Posterior vena cava (tissue), 2 donors: ENCODE measurements around the gene TMEM81. TPM values are rescaled to one million over a fixed set of nuclear protein-coding genes. Genes with fewer than 3 reads are reported as not detected.
A peak's percentile ranks its signal among the peaks of the same experiment; 100 is the strongest.

Experiments used
- DNase-seq: peaks from one replicate; pipeline ENCODE4 v3.0.0-alpha.2; 2020; ENCODE audit warnings: low spot score
- intact Hi-C, 2 donors: fragments of 100-400 bp; cut with DNase I; formaldehyde crosslinking; loops; one replicate each; pipeline versions ENCODE4 v1.14.1 to v1.14.2; 2022 to 2023
- long read RNA-seq, 2 donors: library from polyadenylated mRNA; unstranded; transcript quantifications; one replicate each; pipeline ENCODE4 v2.0.0, GENCODE V29; 2020 to 2021
- total RNA-seq, 2 donors: library from RNA; stranded (reverse); fragmentation: NEBNext Ultra II Directional; extraction: Animal tissue kit (Norgen Biotek cat#: 25700); gene quantifications; one replicate each; pipeline ENCODE4 v1.2.1, GENCODE V29; 2021
- donor health status: DM: yes; HTN: yes; CAD: no.
- donor health status: DM: yes; HTN: yes; CAD: no.

TMEM81 gene, protein sequence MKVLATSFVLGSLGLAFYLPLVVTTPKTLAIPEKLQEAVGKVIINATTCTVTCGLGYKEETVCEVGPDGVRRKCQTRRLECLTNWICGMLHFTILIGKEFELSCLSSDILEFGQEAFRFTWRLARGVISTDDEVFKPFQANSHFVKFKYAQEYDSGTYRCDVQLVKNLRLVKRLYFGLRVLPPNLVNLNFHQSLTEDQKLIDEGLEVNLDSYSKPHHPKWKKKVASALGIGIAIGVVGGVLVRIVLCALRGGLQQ
- total RNA-seq = 1 to 10 TPM; 1.4 to 1.5 TPM
- long read RNA-seq, donor 1 = 0 reads
- long read RNA-seq, donor 2 = 0 reads

GRCh38 chr1:205084360-205084759, at the start of gene TMEM81:
TSS of gene TMEM81 (minus strand) at chr1:205084460. CDS start at chr1:205084320, 140 bp downstream.
- no peak for DNase-seq
- intact Hi-C loops = no loop called here

- intact Hi-C loops = no loop called here
- DNase-seq = no peak
Measured at GRCh38 chr1:205133287-205133686, 49.0 kb upstream of the TMEM81 start.

- intact Hi-C loops = no loop called here
- no peak for DNase-seq
Measured at GRCh38 chr1:205129447-205130029, 45.3 kb upstream of the TMEM81 start.

DNA sequence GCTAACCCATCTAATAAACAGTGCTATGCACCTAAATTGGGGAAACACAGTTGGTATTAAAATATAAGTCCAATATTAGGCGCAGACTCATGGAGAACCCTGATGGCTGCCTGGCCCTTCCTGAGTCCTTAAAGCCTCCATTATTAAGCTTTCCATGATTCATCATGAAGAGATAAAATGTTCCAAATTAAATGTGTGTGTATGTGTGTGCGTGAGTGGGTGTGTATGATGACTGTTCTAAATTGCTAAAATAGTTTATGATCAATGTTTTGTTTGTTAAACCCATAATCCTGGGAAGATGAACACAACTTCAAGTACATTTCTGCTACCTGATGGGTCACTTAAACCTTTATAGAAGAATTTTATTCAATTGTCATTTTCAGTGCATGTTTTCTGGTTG, 43.8 kb upstream of the TMEM81 start:
- intact Hi-C loops = no loop called here
- DNase-seq = no peak

GRCh38 chr1:205127646-205128045, 43.4 kb upstream of the TMEM81 start:
- DNase-seq = no peak
- intact Hi-C loops = no loop called here

GRCh38 chr1:205124726-205125125, 40.5 kb upstream of the TMEM81 start:
- intact Hi-C loops = no loop called here

DNA sequence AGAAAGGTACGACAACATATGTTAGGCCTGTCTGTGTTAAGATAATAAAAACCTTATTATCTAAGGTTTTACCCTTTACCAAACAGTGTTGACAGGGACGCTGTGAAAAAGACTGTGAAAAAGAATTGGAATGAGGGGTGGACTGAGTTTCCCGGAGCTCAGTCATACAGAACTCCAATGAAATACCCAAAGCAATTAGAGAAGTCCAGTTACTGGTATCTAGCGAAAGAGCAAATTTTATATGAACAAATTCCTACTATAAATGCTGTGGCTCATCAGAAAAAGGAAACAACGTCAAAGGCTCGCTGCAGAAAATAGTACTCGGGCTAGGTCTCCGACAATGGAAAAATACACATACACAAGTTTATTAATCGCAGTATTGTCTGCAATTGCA, 38.2 kb upstream of the TMEM81 start:
- intact Hi-C loops = no loop called here
- no peak for DNase-seq

More at GRCh38 chr1:205124726-205125125, 40.5 kb upstream of the TMEM81 start:
- no peak for DNase-seq

DNA sequence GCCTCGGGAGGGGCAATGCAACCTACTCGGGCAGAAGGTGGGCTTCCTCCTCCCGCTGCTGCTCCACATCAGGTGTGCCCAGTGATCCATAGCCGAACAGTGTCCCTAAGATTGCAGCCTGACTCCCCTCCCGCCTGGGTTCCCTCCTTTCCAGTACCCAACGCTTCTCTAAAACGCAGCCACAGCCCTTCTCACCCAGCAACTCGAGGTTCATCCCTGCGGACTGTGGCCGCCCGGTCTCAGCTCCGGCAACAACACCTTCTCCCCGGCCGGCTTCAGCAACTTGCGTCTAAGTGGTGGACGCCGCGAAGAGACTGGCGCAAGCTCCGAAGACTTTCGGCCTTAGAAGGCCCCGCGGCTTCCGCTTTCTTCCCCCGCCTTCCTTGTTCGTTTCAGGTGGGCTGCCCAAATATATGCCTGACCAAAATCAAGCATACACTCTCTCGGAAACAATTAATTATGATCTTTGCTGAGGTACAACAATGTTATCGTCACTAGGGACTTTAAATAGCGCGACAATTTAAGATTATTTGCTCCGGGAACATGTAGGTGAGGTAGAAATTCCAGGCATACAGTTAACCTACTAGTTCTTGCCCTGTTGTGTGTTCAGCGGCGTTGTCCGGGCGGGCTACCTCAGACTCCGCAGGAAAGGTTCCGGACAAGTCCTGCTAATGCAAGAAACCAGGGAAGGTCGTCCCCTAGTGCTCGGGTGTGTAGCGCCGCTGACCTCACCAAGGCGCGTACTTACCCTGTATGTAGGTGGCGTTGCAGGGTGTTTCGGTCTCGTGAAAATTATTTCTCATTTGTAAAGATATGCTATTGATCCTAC, 37.6 kb upstream of the TMEM81 start, which contains the start of gene RBBP5:
Gene RBBP5, minus strand, starts transcription at position 319 of the 829 bp plus-strand sequence. Its CDS starts 105 bp downstream, at position 214.
- intact Hi-C loops = no loop called here
- peak; percentile 98 for DNase-seq

DNA sequence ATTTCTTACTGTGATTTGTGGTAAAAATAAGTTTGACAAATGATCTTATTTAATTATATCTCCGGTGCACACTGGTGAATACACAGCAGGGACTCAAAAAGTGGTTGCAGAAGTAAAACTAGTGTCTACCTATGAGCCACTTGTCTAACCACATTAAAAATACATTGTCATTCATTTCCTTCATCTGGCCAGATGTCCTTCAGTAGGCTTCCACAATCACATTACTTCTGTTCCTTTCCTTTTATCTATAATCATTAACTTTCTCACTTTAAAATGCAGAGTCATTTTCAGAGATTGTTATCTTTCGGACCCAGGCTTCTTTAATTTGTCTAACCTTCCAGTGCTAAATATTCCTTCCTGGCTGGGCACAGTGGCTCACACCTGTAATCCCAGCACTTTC, 34.5 kb upstream of the TMEM81 start:
- no peak for DNase-seq
- intact Hi-C loops = loop anchor here in 1 of 2 donors (5.0 kb wide), 1 partner anchor 991 kb away; no protein-coding TSS in a partner anchor

DNA sequence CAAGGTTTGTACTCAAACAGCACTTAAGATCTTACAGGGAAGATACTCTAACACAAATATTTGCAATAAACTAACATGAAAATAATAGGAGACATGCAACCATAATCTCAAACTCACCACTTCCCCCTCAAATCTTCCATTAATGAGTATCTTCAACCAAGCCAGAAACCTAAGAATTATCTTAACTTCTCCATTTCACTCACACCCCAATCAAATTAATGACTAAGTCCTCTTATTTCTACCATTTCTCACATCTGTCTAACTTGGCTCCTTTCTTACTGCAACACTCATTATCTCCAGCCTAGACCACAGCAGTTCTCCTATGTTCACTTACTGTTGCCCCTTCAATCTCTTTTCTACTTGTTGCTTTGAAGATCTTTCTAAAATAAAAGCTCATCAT, 27.1 kb upstream of the TMEM81 start:
- DNase-seq = no peak
- intact Hi-C loops = no loop called here

DNA sequence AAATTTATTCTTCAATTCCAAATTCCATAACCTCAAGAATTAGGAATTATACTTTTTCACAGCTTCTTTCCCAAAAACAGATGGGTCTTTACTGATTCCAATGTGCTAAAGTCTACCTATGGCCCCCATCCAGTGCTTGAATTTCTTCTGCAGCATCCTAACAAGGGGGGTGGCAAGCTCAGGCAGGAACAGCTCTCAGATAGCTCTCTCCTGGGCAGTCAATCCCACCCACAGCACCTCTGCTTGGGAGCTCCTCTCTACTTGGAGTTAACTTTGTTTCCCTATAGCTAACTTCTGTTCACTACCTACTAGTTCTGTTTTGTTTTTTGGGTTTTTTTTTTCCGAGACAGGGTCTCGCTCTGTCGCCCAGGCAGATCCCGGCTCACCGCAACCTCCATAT, 25.5 kb upstream of the TMEM81 start:
- intact Hi-C loops = no loop called here

GRCh38 chr1:205109269-205109668, 25.0 kb upstream of the TMEM81 start:
- intact Hi-C loops = no loop called here
- no peak for DNase-seq

More for the DNA sequence above, 25.5 kb upstream of the TMEM81 start:
- DNase-seq = no peak

- DNase-seq = no peak
- intact Hi-C loops = no loop called here
Measured at GRCh38 chr1:205108464-205108863, 24.2 kb upstream of the TMEM81 start.

- intact Hi-C loops = no loop called here
- no peak for DNase-seq
Measured at GRCh38 chr1:205107327-205107726, 23.1 kb upstream of the TMEM81 start.

DNA sequence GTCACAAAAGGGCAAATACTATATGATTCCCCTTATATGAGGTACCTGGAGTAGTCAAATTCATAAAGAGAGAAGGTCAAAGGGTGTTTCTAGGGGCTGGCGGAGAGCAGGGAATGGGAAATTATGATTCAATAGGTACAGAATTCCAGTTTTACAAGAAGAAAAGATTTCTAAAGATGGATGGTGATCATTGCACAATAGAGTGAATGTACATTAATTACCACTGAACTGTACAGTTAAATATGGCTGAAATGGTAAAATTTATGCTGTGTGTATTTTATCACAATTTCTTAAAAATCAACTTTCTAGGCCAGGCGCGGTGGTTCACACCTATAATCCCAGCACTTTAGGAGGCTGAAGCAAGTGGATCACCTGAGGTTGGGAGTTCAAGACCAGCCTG, 18.1 kb upstream of the TMEM81 start:
- DNase-seq = no peak
- intact Hi-C loops = no loop called here

- intact Hi-C loops = no loop called here
- DNase-seq = no peak
Measured at GRCh38 chr1:205098242-205098641, 14.0 kb upstream of the TMEM81 start.

DNA sequence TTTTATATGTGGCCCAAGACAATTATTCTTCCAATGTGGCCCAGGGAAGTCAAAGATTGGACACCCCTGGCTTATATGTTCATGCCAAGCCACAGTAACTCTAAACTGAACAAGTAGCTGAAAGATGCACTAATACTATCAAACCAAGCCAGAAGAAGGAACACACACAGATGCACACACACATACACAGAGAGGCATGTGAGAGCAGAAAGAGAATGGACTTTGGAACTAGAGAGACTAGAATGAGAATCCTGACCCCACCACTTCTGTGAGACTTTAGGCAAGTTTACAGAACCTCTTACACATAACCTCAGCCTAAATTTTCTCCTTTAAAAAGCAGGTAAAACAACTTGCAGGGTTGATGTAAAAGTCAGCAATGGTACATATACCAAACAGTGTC, 11.2 kb upstream of the TMEM81 start:
- intact Hi-C loops = no loop called here
- DNase-seq = no peak

- no peak for DNase-seq
Measured at GRCh38 chr1:205091043-205091740, 6.9 kb upstream of the TMEM81 start.

GRCh38 chr1:205088341-205088740, 4.1 kb upstream of the TMEM81 start:
- no peak for DNase-seq
- intact Hi-C loops = no loop called here

More at GRCh38 chr1:205091043-205091740, 6.9 kb upstream of the TMEM81 start:
- intact Hi-C loops = no loop called here

GRCh38 chr1:205082431-205082830, 1.8 kb downstream of the TMEM81 start:
- DNase-seq = no peak
- intact Hi-C loops = no loop called here
